Stimulated activated CD4-positive, alpha-beta T cell treated with anti-CD3 and anti-CD28 coated beads, Interleukin-15, amount 100 ng/mL, for 48 hours (primary cell): ENCODE measurements around the gene MYOF.
A peak's percentile ranks its signal among the peaks of the same experiment; 100 is the strongest.
"Not testable (repeated sequence)": the region's sequence is repeated elsewhere in the genome, so short reads cannot be mapped to it uniquely, and the experiment has no call there.

Experiments
- DNase-seq, 2 donors: peaks; one replicate each; pipeline ENCODE4 v3.0.0-alpha.2; 2020; ENCODE audit warnings: low read depth in 2 of 2

Gene MYOF

DNA sequence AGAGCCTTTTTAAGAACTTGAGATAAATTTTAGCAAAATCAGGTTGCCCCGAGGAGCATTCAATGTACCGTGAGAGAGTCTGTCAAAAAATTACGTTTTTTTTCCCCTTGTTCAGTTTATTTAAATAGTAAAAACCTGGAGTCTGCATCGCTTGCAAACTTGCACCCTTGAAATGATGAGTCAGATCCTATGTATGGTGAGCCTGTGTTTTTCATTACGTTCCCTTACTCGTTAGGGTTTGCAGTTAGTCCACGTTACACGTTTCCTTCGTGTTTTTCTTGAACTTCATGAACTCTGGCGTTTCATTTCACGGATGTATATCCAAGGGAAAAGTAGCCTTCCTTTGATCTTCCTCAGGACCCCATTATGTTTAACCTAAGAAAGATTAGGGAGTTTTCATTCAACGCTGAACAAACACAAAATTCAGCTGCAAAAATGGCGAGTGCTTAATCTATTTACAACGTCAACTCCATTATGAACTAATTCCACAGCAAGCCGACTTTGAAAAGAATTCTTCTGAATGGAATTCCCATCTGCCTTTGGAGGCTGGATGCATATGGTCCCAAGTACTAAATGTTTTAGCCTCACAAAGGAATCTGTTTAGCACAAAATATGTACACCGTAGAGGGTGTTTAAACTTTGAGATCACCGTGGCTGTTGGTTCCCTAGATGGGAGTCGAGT is 182.4 kb downstream of the MYOF start:
- no peak for DNase-seq

DNA sequence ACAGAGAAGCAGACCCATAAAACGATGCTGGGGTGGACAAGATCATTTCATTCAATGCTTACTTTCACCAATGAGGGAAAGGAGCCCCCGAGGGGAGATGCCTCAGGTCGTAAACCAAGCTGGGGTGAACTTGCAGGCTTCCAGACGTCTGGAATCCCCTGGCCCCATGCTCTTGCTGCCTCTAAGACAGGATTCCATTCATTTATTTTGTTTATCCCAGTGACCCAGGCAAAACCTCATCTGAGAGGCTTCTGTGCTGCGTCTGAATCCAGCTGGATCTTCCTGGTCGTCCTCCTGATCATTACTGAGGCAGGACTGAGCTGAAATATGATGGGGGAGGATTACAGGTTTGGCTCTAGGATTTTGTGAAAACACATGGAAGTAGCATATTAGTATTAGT is 182.9 kb downstream of the MYOF start:
- DNase-seq = no peak

DNA sequence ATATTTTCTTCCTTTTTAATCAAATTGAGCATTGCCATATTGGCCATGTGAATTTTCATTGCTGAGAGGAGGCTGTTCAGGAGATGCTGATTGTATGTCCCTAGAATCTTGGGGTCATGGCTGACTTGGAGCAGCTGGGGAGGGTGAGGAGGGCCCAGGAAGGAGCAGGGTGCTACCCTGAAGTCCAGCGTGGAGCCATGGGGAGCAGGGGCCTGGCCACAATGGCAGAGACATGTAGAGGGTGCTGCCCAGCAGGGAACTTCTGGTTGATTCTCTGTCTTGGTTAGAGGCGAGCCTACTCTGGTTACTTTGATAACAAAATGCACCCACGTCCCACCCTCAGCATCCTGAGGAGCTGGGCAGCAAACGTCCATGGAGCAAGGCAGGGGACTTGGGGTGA is 186.0 kb downstream of the MYOF start:
- no peak for DNase-seq

GRCh38 chr10:93293999-93294398 is 188.1 kb downstream of the MYOF start:
- DNase-seq = no peak

DNA sequence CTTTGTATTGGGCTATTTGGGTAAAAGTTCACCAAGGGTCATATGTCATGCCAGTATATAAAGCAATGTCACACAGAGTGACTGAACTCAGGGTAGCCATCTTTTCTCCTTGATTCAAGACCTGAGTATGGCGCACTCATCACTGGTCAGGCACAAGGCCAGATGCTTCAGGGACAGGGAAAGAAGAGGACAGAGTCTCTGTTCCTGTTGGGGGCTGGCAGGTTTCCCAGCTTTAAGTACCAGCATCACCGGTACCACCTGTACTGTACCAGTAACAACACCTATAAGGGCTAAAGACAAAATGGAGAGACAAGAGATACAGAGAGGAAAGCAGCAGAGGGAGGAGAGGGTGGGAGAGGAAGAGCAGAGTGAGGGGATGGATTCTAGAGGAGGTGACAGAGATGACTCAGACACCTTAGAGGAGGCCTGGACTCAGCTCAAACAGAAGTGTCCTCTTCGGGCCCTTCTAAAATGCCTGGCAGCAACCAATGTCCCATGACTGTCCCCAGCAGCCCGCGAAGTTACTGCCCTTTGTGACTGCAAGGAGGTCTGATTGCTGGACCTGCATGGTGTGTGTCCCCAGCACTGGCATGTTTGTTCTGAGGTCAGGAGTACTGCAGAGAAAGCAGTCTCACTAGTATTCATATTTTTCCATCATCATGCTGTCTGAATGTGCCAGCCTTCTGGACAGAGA is 191.3 kb downstream of the MYOF start:
- DNase-seq = no peak

DNA sequence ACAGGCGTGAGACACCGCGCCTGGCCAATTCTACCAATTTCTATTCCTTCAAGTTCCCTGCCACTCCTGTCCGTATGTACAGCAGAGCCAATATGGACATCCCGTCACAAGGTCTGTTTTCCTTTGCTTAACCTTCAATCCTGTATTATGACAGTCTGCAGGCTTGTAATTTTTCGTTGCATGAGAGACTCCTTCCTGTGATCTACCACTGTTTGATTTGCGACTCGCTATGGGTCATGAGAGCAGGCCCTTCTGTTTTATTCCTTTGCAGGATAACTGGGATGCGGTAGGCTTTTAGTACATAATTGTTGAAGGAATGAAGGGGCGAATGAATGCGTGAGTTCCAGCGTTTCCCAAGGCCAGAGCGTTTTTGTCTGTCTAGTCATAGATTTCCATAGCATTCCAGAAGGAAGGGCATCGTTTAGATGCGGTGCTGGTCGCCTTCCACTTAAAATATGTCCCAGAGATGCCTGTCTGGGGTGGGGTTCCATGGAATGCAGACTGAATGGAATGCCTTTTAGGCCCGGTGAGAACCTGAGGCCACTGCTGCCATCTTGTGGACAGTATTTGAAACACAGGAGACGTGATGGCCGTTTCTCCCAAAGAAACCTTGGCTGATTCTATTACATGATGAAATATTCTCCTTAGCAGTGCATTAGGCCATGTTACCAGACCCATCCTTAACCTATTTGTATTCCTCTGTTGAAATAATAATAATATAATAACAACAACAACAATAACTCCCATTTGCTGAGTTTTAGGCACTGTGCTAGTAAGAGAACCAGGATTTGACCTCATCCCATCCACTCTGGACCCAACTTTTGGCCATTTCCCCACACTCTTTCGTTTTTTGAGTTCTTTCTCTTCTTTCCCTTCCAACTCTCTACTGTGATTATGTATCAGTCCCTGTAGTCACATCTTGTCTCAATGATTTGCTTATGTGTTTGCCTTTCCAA is 193.2 kb downstream of the MYOF start:
- DNase-seq = peak; percentile 7 to 39

DNA sequence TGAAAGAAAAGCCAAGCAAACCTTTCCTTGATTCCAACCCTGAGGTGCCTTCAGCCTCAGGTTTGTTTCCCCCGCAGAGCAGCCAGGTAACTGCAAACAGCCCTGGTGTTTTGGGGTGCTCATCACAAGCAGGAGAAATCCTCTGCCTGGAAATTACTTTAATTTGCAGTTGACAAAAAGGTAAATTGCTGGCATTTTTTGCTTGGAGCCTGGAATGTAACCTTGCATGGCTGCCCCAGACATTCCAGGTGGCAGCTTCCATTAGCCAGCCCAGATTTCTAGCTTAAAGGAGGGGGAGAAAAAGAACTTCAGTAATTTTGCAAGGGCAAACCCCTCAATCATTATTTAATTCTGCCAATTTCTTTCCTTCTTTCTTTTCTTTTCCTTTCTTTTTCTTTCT is 194.4 kb downstream of the MYOF start:
- no peak for DNase-seq

- not testable (repeated sequence) for DNase-seq
Observed at GRCh38 chr10:93284246-93284645, 197.9 kb downstream of the MYOF start.

GRCh38 chr10:93281367-93281720 is 200.8 kb downstream of the MYOF start:
- no peak for DNase-seq

- DNase-seq = no peak
Observed at GRCh38 chr10:93280699-93281366, 201.3 kb downstream of the MYOF start.

- DNase-seq = no peak
Observed at GRCh38 chr10:93280121-93280698, 201.9 kb downstream of the MYOF start.

GRCh38 chr10:93277360-93277759 is 204.8 kb downstream of the MYOF start:
- DNase-seq = no peak

DNA sequence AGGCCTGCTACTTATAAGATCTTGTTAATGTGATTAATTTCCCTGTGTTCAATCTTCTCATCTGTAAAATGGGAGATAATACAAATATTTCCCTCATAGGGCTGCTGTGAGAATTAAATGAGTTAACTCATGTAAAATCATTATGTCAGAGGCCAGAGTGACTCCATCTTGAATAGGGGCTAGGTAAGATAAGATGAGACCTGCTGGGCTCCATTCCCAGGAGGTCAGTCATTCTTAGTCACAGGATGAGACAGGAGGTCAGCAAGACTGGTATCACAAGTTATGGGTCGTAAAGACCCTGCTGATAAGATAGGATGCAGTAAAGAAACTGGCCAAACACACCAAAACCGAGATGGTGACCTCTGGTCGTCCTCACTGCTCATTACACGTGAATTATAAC is 207.7 kb downstream of the MYOF start:
- no peak for DNase-seq

DNA sequence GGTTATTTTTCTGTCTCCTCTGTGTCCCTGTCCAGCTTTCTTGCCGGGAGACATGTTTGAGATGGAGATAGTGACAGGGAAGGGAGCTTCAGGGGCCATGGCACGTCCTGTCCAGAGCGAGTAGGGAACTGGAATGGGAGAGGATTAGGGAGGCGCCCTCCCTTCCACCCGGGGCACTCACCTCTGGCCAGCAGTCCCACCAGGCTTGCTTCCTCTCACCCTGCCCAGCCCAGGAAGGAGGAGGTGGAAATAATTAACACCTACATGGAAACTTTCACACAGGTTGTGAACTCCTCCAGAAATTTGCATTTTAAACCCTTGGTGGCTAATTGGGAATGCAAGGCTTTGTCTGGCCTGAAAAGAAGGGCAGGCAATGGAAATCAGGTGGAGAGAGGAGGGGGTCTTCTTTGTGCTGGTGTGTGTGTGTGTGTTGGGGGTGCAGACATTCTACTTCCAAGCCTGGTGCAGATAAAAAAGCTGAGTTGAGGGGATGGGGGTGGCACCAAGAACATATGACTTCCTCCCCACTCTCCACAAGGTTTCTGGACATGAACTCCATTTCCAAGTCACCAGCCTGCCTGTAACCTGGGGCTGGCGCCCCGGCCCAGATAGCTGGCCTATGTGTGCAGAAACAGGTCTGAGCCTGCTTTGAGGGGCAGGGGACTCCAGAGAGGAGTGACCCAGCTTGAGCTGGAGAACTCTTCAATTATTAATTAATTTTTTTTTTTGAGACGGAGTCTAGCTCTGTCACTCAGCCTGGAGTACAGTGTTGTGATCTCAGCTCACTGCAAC is 209.1 kb downstream of the MYOF start:
- DNase-seq = no peak

GRCh38 chr10:93271347-93271746 is 210.8 kb downstream of the MYOF start:
- no peak for DNase-seq

- DNase-seq = no peak
Observed at GRCh38 chr10:93269281-93269680, 212.9 kb downstream of the MYOF start.

DNA sequence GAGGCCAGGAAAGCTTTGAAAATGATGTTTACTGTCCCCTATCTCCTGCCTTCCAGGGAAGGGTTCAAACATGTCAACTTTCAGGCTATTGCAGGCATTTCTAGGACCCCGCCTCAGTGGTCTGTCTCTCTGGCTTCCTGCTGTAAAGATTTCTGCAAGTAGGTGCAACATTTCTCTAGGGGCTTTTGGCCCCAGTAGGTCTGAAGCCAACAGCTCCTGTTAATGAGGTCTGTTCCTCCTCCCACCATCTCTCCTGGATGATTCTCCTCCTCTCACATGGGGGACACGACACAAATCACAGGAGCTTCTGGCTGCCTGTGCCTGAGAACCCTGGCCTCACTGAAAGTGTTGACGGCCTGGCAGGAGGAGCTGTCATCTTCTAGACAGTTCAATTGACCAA is 214.1 kb downstream of the MYOF start:
- no peak for DNase-seq

- no peak for DNase-seq
Observed at GRCh38 chr10:93267521-93267920, 214.6 kb downstream of the MYOF start.

GRCh38 chr10:93266858-93267257 is 215.3 kb downstream of the MYOF start:
- DNase-seq = no peak

DNA sequence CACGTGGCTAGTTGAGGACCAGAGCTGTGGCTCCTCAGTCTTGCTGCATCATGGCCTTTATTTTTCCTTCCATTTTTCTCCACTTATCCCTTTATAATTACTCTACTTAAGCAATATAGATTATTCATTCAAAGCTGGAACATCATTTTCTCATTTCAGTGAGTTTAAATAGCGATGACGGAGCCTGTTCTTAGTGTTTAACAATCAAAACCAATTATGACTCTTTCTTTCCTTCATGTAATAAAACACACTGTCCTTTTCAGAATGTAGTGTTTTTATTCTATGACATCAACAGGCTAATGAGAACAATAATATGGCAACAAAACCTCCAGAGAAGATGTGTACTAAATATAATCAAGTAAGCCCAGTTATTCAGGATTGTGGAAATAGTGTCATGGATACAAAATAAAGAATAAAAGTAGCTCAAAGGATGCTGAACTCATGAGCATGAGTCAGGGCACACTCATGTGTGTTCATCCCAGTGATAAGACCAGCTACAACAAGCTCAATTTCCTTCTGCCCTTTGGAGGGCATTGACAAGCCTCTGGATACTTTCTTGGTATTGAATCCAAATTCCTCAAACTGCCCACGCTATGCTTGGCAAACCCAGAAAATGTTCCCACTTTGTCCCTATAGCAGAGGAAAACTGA is 220.0 kb downstream of the MYOF start:
- DNase-seq = no peak
